HG02981 (cell line): ENCODE data around the gene FKBP5.
"Not testable (repeated sequence)": the region's sequence is repeated elsewhere in the genome, so short reads cannot be mapped to it uniquely, and the experiment has no call there.

Experiments
- ATAC-seq: cut with Tn5 transposase; IDR thresholded peaks from one replicate; pipeline ENCODE4 v1.9.1; 2021; ENCODE audit warnings: mild to moderate bottlenecking, moderate library complexity; ENCODE audit not compliant: unreplicated experiment

FKBP5 gene

GRCh38 chr6:35553315-35553714, 135.4 kb downstream of the FKBP5 start:
- ATAC-seq, result no peak

DNA sequence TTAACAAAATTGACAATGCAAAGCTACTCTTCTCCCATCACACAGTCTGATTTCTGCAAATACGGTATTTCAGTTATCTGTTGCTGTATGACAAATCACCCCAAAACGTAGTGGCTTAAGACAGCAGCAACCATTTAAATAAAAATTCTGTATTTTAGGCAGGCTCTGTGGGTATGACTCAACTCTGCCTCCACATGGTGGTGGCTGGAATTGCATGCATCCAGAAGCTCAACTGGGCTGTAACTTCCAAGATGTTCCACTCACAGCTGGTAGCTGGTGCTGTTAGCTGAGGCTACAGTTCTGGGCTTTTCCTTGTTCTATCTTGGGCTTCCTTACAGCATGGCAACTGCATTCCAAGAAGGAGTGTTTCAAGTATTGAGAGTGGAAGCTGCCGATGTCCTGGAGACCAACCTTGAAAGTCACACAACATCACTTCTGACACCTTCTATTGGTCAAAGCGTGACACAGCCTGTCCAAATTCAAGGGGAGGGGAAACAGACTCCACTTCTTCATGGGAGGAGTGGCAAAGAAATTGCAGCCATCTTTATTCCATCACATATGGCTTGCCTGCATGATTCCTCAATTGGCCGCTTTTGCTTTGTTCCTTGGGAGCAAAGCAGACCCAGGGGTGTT, 136.3 kb downstream of the FKBP5 start:
- ATAC-seq, result no peak

- no peak for ATAC-seq
Observed at GRCh38 chr6:35550437-35550836, 138.3 kb downstream of the FKBP5 start.

GRCh38 chr6:35547676-35548075, 141.0 kb downstream of the FKBP5 start:
- no peak for ATAC-seq

GRCh38 chr6:35544769-35545361, 143.8 kb downstream of the FKBP5 start:
- no peak for ATAC-seq

DNA sequence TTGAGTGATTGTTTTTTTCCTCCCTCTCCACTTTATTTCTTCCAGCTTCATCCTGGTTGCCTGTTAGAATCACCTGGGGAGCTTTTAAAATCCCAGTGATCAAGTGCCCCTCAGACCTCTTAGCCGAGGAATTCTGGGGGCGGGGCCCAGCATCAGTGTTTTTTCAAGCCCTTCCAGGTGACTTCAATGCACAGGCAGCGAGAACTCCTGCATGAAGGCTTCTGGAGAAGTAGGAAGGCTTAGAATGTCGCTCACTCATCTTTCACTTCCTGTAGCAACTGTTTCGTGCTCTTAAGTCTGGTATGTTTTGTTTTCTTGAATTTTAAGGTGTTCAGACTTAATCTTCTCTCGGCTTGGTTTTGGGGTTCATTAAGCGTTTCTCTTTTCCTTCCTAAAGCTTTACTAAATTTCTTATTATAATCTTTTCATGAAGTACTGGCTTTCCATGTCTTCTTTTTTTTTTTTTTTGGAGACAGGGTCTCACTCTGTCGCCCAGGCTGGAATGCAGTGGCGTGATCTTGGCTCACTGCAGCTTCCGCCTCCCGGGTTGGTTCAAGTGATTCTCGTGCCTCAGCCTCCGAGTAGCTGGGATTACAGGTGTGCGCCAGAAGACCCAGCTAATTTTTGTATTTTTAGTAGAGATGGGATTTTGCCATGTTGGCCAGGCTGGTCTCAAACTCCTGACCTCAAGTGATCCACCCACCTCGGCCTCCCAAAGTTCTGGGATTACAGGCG, 145.1 kb downstream of the FKBP5 start:
- ATAC-seq, result no peak

GRCh38 chr6:35541836-35542235, 146.9 kb downstream of the FKBP5 start:
- no peak for ATAC-seq

- no peak for ATAC-seq
Observed at GRCh38 chr6:35539223-35539622, 149.5 kb downstream of the FKBP5 start.

DNA sequence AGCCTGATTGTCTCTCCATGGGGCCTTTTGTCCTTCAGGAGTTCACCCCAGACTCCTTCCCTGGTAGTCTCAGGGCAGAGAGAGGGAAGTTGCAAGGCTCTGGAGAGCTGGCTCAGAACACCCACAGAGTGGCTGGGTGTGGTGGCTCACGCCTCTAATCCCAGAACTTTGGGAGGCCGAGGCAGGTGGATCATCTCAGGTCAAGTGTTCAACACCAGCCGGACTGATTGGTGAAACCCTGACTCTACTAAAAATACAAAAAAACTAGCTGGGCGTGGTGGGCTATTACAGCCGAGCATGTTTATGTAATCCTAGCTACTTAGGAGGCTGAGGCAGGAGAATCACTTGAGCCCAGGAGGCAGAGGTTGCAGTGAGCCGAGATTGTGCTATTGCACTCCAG, 152.9 kb downstream of the FKBP5 start:
- ATAC-seq, result not testable (repeated sequence)

DNA sequence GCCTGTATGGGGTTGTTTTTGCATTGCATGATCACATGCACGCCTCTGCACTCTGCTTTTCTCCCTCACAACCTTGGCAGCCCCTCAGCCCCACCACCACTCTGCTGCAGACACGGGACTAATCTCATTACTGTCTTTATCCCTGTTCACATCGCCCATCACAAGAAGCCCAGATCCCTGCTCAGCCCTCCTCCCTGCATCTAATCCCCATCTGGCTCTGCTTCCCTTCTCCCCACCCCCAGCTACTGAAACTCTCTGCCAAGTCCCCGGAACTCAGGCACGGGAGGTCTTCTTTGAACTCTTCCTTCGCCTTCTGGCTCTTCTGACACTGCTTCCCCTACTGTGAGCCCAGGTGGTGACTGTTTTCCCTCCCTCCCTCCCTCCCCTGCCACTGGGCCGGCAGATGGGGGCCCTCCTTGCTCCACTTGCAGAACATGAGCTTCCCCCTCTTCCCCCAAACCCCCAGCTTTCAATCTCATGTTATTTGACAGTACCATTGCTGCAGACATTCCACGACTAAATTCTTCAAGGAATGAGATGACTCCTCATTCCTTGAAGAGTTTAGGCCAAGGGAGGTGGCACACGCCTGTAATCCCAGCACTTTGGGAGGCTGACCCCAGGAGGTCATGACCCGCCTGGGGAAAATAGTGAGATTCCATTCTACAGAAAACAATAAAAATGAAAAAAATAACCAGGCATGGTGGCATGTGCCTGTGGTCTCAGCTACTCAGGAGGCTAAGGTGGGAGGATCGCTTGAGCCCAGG, 154.1 kb downstream of the FKBP5 start:
- ATAC-seq, result no peak

DNA sequence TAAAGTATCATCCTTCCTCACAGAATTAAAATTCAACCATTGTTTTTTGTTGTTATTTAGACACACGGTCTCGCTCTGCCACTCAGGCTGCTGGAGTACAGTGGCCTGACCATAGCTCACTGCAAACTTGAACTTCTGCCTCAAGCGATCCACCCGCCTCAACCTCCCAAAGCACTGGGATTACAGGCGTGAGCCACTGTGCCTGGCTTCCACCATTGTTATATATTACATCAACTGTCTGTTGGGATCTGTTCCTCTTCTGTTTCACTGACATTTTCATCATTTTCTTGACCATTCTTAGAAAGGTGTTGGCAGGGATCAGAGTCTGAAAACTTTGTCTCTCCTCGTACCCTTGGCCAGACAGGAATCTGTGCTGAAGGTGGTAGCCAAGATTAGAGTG, 154.7 kb downstream of the FKBP5 start:
- ATAC-seq, result no peak

DNA sequence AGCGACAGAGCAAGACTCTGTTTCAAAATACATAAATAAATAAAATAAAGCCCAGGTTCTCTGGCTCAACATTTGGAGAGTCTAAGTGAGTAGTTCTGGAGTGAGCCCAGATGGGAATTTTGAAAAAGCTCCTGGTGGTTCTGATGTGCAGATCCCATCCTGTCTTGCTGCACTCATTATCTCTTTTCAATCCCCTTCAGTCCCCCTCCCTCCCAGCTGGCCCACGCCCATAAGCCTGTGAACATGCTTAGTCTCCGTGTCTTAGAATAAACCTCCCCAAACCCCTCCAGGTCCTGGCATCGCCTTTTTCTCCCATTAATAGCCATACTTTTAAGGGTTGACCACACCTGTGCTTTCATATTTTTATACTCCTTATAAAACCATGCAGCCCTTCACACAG, 156.6 kb downstream of the FKBP5 start:
- no peak for ATAC-seq

DNA sequence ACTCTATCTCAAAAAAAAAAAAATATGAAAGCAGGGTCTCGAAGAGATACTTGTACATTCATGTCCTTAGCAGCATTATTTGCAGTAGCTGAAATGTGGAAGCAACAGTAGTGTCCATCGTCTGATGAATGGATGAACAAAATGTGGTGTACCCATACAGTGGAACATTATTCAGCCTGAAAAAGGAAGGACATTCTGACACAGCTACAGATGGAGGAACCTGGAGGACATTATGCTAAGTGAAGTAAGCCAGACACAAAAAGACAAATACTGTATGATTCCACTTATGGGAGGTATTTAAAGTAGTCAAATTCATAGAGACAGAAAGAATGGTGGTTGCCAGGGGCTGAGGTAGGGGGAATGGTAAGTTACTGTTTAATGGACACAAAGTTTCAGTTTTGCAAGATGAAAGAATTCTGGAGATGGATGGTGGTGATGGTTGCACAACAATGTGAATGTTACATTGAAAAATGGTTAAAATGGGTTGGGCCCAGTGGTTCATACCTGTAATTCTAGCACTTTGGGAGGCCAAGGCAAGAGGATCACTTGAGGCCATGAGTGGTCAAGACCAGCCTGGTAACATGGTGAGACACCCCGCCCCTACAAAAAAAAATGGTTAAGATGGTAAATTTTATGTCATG, 164.2 kb downstream of the FKBP5 start:
- no peak for ATAC-seq
